Activated CD8-positive, alpha-beta T cell treated with anti-CD3 and anti-CD28 coated beads for 36 hours (primary cell): ENCODE results near the gene SCAF1. TPM values are rescaled to one million over a fixed set of nuclear protein-coding genes. Genes with fewer than 3 reads are reported as not detected.
A peak's percentile ranks its signal among the peaks of the same experiment; 100 is the strongest.

Experiments used
- ATAC-seq: fragments of 200-7000 bp; cut with Tn5 transposase; one replicate; pipeline ENCODE4 v1.10.0; 2021; ENCODE audit warnings: mild to moderate bottlenecking, moderate library complexity
- CTCF ChIA-PET: fragments of 350-600 bp; sonication (Branson Sonifier 250); formaldehyde crosslinking; loops from one replicate; lab custom pipeline; 2021; ENCODE audit warnings: antibody characterized with exemption; lab: Charles Lee
- POLR2A ChIA-PET: fragments of 350-600 bp; sonication (Branson Sonifier 250); formaldehyde crosslinking; loops from one replicate; lab custom pipeline; 2021; ENCODE audit warnings: antibody characterized with exemption; lab: Charles Lee
- DNase-seq: peaks from one replicate; pipeline ENCODE4 v3.0.0-alpha.2; 2020
- H3K27ac Mint-ChIP-seq: one replicate; pipeline ENCODE4 v1.8.0; 2021; ENCODE audit warnings: mild to moderate bottlenecking, mixed read lengths
- H3K27me3 Mint-ChIP-seq: one replicate; pipeline ENCODE4 v1.8.0; 2021; ENCODE audit warnings: mixed read lengths
- H3K36me3 Mint-ChIP-seq: one replicate; pipeline ENCODE4 v1.8.0; 2021; ENCODE audit warnings: low read depth, mixed read lengths
- H3K4me1 Mint-ChIP-seq: one replicate; pipeline ENCODE4 v1.8.0; 2021; ENCODE audit warnings: low read depth, mixed read lengths
- H3K4me3 Mint-ChIP-seq: one replicate; pipeline ENCODE4 v1.8.0; 2021; ENCODE audit warnings: mild to moderate bottlenecking, moderate library complexity, mixed read lengths
- H3K9me3 Mint-ChIP-seq: one replicate; pipeline ENCODE4 v1.8.0; 2021; ENCODE audit warnings: mixed read lengths
- intact Hi-C: fragments of 100-400 bp; cut with micrococcal nuclease; formaldehyde crosslinking; loops from one replicate; pipeline ENCODE4 v1.10.0; 2022
- total RNA-seq, 2 experiments: library from RNA; stranded (reverse); gene quantifications; one replicate each; pipeline ENCODE4 v1.2.3, GENCODE V29; 2021
- TF ChIP-seq, protein P1 (sequence below): fragments of 200-600 bp; IDR thresholded peaks from one replicate; pipeline ENCODE4 v1.8.0; 2022; ENCODE audit warnings: antibody characterized with exemption, mild to moderate bottlenecking

Gene SCAF1
- total RNA-seq, 2 experiments from 2014 or later = 54.5 to 57.2 TPM

DNA sequence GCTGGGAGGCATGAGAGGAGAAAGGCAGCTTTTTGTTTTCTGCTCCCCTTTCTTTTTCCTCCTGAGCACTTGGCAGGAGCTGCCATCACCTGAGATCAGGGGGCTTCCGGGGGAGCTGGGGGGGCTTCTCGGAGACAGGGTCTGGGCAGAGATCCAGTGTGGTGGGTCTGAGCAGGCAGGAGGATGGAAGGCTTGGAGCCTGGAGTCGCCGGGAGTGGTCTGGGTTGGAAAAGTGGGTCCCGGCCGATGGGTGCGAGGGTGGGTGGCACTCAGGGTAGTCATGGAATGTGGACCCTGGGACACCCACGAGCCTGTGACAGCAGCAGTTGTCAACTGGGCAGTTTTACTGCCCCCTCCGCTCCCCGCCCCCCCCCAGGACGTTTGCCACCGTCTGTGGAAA lies 45.1 kb downstream of the SCAF1 start:
- Mint-ChIP-seq H3K36me3 (peaks cover 52% of the 10 kb centered on the region), H3K4me1 (peaks cover 32% of the 10 kb centered on the region), H3K27me3 (peaks cover 10% of the 10 kb centered on the region), H3K27ac (no peak overlapping the region), H3K9me3 (no peaks in the 10 kb centered on the region), H3K4me3 (no peak overlapping the region)
- ChIA-PET POLR2A (interaction anchor here (1.0 to 2.4 kb wide), 2 partner anchors 11 to 17 kb away, joined by 3 to 8 read pairs; no protein-coding TSS in a partner anchor), CTCF (no interaction called here)
- TF ChIP-seq, protein P1, sequence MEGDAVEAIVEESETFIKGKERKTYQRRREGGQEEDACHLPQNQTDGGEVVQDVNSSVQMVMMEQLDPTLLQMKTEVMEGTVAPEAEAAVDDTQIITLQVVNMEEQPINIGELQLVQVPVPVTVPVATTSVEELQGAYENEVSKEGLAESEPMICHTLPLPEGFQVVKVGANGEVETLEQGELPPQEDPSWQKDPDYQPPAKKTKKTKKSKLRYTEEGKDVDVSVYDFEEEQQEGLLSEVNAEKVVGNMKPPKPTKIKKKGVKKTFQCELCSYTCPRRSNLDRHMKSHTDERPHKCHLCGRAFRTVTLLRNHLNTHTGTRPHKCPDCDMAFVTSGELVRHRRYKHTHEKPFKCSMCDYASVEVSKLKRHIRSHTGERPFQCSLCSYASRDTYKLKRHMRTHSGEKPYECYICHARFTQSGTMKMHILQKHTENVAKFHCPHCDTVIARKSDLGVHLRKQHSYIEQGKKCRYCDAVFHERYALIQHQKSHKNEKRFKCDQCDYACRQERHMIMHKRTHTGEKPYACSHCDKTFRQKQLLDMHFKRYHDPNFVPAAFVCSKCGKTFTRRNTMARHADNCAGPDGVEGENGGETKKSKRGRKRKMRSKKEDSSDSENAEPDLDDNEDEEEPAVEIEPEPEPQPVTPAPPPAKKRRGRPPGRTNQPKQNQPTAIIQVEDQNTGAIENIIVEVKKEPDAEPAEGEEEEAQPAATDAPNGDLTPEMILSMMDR = no peak
- DNase-seq (no peak), ATAC-seq (no peak)
- intact Hi-C loops = no loop called here

DNA sequence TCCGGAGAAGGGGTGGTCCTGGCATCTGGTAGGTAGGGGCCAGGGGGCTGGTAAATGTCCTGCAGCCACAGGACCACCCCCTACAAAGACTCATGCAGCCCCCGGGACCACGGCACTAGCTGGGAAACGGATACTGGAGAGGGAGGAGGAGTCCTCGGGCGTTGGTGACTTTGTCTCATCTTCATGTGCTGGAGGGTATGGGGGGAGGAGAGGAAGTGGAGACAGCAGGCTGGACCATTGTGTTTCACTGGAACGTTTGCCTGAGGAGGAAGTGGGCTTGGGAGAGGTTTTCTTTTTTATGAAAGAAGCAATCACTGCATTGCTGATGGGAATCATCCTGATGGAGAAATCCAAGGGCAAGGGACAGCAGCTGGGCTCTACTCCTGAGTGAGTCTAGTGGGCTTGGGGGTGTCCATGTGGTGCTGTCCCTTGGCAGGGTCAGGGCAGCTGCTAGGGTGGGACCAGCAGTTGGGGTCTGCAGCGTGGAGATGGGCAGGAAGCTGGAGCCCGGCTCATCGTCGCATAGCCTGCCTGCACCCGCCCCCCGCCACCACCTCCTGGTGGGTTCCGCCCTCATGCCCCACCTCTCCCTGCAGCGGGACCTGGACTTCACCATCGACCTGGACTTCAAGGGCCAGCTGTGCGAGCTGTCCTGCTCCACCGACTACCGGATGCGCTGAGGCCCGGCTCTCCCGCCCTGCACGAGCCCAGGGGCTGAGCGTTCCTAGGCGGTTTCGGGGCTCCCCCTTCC lies 45.7 kb downstream of the SCAF1 start:
- ChIA-PET POLR2A (interaction anchor here (0.9 to 4.0 kb wide), 7 partner anchors 9 to 223 kb away, joined by 3 to 23 read pairs (median 4); partner anchors contain the start of gene PRMT1), CTCF (no interaction called here)
- Mint-ChIP-seq H3K9me3 (no peaks in the 10 kb centered on the region), H3K27me3 (peaks cover 14% of the 10 kb centered on the region), H3K4me3 (no peak overlapping the region), H3K27ac (no peak overlapping the region), H3K36me3 (peaks cover 47% of the 10 kb centered on the region), H3K4me1 (peaks cover 30% of the 10 kb centered on the region)
- DNase-seq (no peak), ATAC-seq (no peak)
- TF ChIP-seq, protein P1 = no peak
- intact Hi-C loops = no loop called here

DNA sequence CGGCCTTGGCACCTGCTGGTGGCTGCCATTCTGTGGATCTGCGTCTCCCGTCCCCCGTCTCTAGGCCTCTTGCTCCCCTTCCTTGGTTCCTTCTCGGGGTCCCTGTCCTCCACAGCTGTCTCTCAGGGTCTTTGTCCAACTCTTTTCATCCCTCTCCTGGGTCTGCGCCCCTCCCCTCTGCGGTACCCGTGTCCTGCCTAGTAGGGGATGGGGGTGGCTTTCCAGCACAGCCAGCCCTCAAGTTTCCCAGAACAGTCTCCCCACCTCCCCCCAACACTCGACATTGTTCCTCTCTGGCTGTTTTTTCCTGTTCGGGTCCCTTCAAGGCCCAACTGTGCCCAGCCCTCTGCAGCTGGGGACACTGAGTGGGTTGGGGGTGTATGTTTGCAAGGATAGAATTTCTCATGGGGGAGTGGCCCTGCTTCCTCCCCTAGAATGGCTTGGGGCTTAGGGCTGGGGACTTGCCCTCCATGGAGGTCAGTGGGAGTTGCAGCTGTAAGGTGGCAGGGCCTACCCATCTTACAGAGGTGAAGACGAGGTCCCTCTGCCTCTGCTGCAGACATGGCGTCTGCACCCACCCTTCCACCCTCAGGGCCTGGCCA lies 46.6 kb downstream of the SCAF1 start:
- peaks cover 42% of the 10 kb centered on the region for H3K36me3 Mint-ChIP-seq
- ChIA-PET POLR2A (interaction anchor here (0.9 to 4.0 kb wide), 7 partner anchors 8 to 223 kb away, joined by 3 to 23 read pairs (median 4); partner anchors contain the start of gene PRMT1), CTCF (interaction anchor here (1.4 to 4.6 kb wide), 3 partner anchors 8 to 16 kb away, joined by 4 to 19 read pairs (median 4); no protein-coding TSS in a partner anchor)

DNA sequence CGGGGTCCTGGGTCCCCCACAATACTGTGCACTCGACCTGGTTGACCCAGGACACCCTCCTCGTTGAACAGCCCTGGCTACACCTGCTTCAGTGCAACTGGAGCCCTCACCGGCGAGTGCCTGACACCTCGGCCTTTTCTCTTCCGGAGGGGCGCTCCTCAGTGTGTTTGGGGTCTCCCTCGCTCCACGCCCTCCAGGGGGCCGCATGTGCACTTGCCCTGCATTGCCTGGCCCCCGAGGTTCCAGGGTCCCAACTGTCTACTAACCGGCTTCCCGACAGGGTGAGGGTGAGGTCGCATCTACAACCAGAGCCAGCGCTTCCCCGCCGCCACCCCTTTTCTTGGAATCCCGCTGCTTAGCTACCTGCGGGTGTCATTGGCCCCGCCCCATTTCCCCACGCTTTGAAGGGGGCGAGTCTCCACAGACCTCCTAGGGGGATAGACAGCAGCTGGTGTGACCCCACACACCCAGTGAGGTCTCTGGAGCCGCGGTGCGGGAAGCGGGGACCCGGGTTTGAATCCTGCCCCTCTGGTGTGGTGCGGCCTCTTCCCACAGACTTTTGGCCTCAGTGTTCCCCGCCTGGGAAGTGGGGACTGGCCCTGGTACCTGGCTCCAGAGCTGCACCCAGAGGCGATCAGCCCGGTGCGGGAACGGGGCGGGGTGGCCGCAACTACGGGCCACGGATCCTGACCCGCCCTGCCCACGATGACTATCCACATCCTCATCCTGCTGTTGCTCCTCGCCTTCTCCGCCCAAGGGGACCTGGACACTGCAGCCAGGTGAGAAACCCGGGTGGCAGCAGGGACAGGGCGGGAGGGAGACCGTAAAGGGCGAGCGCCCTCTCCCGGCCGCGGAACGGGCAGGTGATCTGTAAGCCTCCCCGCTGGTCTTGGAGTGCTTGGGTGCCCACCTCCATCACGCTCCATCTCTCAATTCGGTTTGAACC lies 47.4 kb downstream of the SCAF1 start, which contains the start of gene ADM5:
Gene ADM5, plus strand, starts transcription at position 462 of the 946 bp plus-strand sequence. Its CDS starts 244 bp downstream, at position 706.
- Mint-ChIP-seq H3K27me3 (peaks cover 14% of the 10 kb centered on the region), H3K9me3 (no peaks in the 10 kb centered on the region), H3K36me3 (peaks cover 35% of the 10 kb centered on the region), H3K27ac (no peak within 1 kb of the TSS), H3K4me1 (peaks cover 26% of the 10 kb centered on the region), H3K4me3 (no peak within 1 kb of the TSS)
- ChIA-PET CTCF (interaction anchor here (1.4 to 4.6 kb wide), 4 partner anchors 8 to 17 kb away, joined by 4 to 19 read pairs (median 4); no protein-coding TSS in a partner anchor), POLR2A (interaction anchor here (1.0 to 4.0 kb wide), 5 partner anchors 11 to 73 kb away, joined by 3 to 23 read pairs (median 6); partner anchors contain the start of gene PRMT1)
- intact Hi-C loops = no loop called here
- DNase-seq = peak; percentile 58
- TF ChIP-seq, protein P1 = peak; percentile 69
- peak; percentile 52 for ATAC-seq

More for the DNA sequence above, 46.6 kb downstream of the SCAF1 start:
- intact Hi-C loops = no loop called here
- H3K27ac Mint-ChIP-seq = no peak overlapping the region
- TF ChIP-seq, protein P1 = no peak
- H3K4me1 Mint-ChIP-seq = peaks cover 30% of the 10 kb centered on the region
- no peak for ATAC-seq
- no peak for DNase-seq
- no peak overlapping the region for H3K4me3 Mint-ChIP-seq
- peaks cover 14% of the 10 kb centered on the region for H3K27me3 Mint-ChIP-seq
- H3K9me3 Mint-ChIP-seq = no peaks in the 10 kb centered on the region
